Tibial artery (tissue), 4 donors: ENCODE data around the gene RAB3C.

ENCODE experiments used
- DNase-seq, 2 donors: peaks; one replicate each; pipeline ENCODE4 v3.0.0-alpha.2; 2019
- H3K27ac ChIP-seq, 2 donors: fragments of 200-600 bp; sonication (generic) in 1 of 2; 1 replicate in 1 of 2; 2 replicates in 1 of 2; pipeline ENCODE4 v1.5.1; 2018 to 2019; ENCODE audit warnings: mild to moderate bottlenecking in 1 of 2
- H3K27me3 ChIP-seq, 2 donors: fragments of 200-600 bp; sonication (generic) in 1 of 2; one replicate each; pipeline versions ENCODE4 v1.5.1 to v1.6.0; 2016 to 2019
- H3K36me3 ChIP-seq, 3 donors: fragments of 200-600 bp; sonication (generic) in 2 of 3; one replicate each; pipeline ENCODE4 v1.5.1; 2016 to 2019; ENCODE audit warnings: mild to moderate bottlenecking in 2 of 3
- H3K4me1 ChIP-seq, 4 donors: fragments of 200-600 bp; sonication (generic) in 2 of 4; 1 replicate in 3 of 4; 2 replicates in 1 of 4; pipeline ENCODE4 v1.5.1; 2016 to 2019
- H3K4me3 ChIP-seq, 2 donors: fragments of 200-600 bp; sonication (generic) in 1 of 2; 1 replicate in 1 of 2; 2 replicates in 1 of 2; pipeline ENCODE4 v1.5.1; 2018 to 2019; ENCODE audit warnings: mild to moderate bottlenecking in 2 of 2
- H3K9me3 ChIP-seq, 3 donors: fragments of 200-600 bp; sonication (generic) in 1 of 3; one replicate each; pipeline ENCODE4 v1.5.1; 2016 to 2019
- CTCF ChIP-seq, 2 experiments: fragments of 200-600 bp in 1 of 2; fragments of 450-650 bp in 1 of 2; IDR thresholded peaks; one replicate each; pipeline ENCODE4 v1.5.1; 2017 to 2019; ENCODE audit warnings: antibody characterized with exemption in 2 of 2, mild to moderate bottlenecking in 1 of 2, moderate library complexity in 1 of 2
- intact Hi-C: fragments of 100-400 bp; cut with DNase I; formaldehyde crosslinking; loops from one replicate; pipeline ENCODE4 v1.15.0; 2023; ENCODE audit warnings: low total_unique reads

RAB3C gene

GRCh38 chr5:58842852-58843251 lies 260.0 kb downstream of the RAB3C start:
- TF ChIP-seq CTCF (IDR thresholded peaks at IDR 0.05) = no peak
- Histone ChIP-seq H3K27ac (no peak overlapping the region), H3K9me3 (peaks cover 0 to 21% (median 7%) of the 10 kb centered on the region in 3 donors), H3K27me3 (peaks cover 0 to 6% of the 10 kb centered on the region in 2 donors), H3K36me3 (no peaks in the 10 kb centered on the region), H3K4me3 (no peak overlapping the region), H3K4me1 (no peaks in the 10 kb centered on the region)
- no peak for DNase-seq
- intact Hi-C loops = loop anchor here (10.0 kb wide), 1 partner anchor 348 kb away; the partner anchor contains the start of gene GAPT

GRCh38 chr5:58844395-58844794 lies 261.5 kb downstream of the RAB3C start:
- intact Hi-C loops = loop anchor here (10.0 kb wide), 1 partner anchor 350 kb away; the partner anchor contains the start of gene GAPT
- H3K9me3 ChIP-seq = peaks cover 0 to 12% (median 7%) of the 10 kb centered on the region in 3 donors
- no peak overlapping the region for H3K4me3 ChIP-seq
- no peak for DNase-seq
- H3K4me1 ChIP-seq = no peaks in the 10 kb centered on the region
- no peak for TF ChIP-seq CTCF (IDR thresholded peaks at IDR 0.05)
- H3K27me3 ChIP-seq = peaks cover 0 to 6% of the 10 kb centered on the region in 2 donors
- H3K27ac ChIP-seq = no peak overlapping the region
- H3K36me3 ChIP-seq = no peaks in the 10 kb centered on the region

GRCh38 chr5:58847041-58847440 lies 264.2 kb downstream of the RAB3C start:
- no peak for TF ChIP-seq CTCF (IDR thresholded peaks at IDR 0.05)
- no peaks in the 10 kb centered on the region for H3K4me1 ChIP-seq
- H3K9me3 ChIP-seq = no peaks in the 10 kb centered on the region
- intact Hi-C loops = loop anchor here (10.0 kb wide), 1 partner anchor 352 kb away; the partner anchor contains the start of gene GAPT
- peaks cover 0 to 10% of the 10 kb centered on the region in 2 donors for H3K27me3 ChIP-seq
- no peak for DNase-seq
- no peaks in the 10 kb centered on the region for H3K36me3 ChIP-seq
- no peak overlapping the region for H3K27ac ChIP-seq
- no peak overlapping the region for H3K4me3 ChIP-seq

- Histone ChIP-seq H3K4me1 (no peaks in the 10 kb centered on the region), H3K27ac (no peak overlapping the region), H3K36me3 (no peaks in the 10 kb centered on the region), H3K9me3 (no peaks in the 10 kb centered on the region), H3K4me3 (no peak overlapping the region), H3K27me3 (peaks cover 0 to 10% of the 10 kb centered on the region in 2 donors)
- no peak for TF ChIP-seq CTCF (IDR thresholded peaks at IDR 0.05)
- intact Hi-C loops = loop anchor here (10.0 kb wide), 1 partner anchor 354 kb away; the partner anchor contains the start of gene GAPT
- DNase-seq = no peak
These were observed 266.3 kb downstream of the RAB3C start for GRCh38 chr5:58849223-58849622.

- Histone ChIP-seq H3K4me1 (no peaks in the 10 kb centered on the region), H3K9me3 (no peaks in the 10 kb centered on the region), H3K27ac (no peak overlapping the region), H3K4me3 (no peak overlapping the region), H3K36me3 (no peaks in the 10 kb centered on the region), H3K27me3 (peaks cover 0 to 10% of the 10 kb centered on the region in 2 donors)
- no peak for DNase-seq
- intact Hi-C loops = loop anchor here (10.0 kb wide), 1 partner anchor 355 kb away; the partner anchor contains the start of gene GAPT
- peak; percentile 36 for TF ChIP-seq CTCF (IDR thresholded peaks at IDR 0.05)
These were observed 267.2 kb downstream of the RAB3C start for GRCh38 chr5:58849921-58850667.
